GM23338 (cell line): ENCODE measurements around the gene SPINT2. TPM values are rescaled to one million over a fixed set of nuclear protein-coding genes. Genes with fewer than 3 reads are reported as not detected.

Source experiments
- ATAC-seq: fragments of 200-7000 bp; cut with Tn5 transposase; 3 replicates; pipeline ENCODE4 v1.9.1; 2020
- DNase-seq: peaks from one replicate; pipeline ENCODE4 v3.0.0-alpha.2; 2015; ENCODE audit warnings: low spot score
- H2AFZ ChIP-seq: fragments of 200-600 bp; sonication (generic); 2 replicates; pipeline ENCODE4 v1.8.0; 2016; ENCODE audit warnings: antibody characterized with exemption, mild to moderate bottlenecking, moderate library complexity
- H3F3A ChIP-seq: fragments of 200-600 bp; sonication (generic); replicated peaks from 2 replicates; pipeline ENCODE4 v1.8.0; 2017; ENCODE audit warnings: antibody characterized with exemption, mixed run types, low read depth
- H3K27ac ChIP-seq: fragments of 200-600 bp; sonication (generic); 2 replicates; pipeline ENCODE4 v1.6.1; 2016; ENCODE audit warnings: low read depth
- H3K27me3 ChIP-seq: fragments of 200-600 bp; sonication (generic); 2 replicates; pipeline ENCODE4 v1.8.0; 2016; ENCODE audit warnings: mild to moderate bottlenecking, mixed run types, moderate library complexity; ENCODE audit not compliant: insufficient read depth
- H3K36me3 ChIP-seq: fragments of 200-600 bp; sonication (generic); 2 replicates; pipeline ENCODE4 v1.8.0; 2016; ENCODE audit warnings: mild to moderate bottlenecking; ENCODE audit not compliant: insufficient read depth
- H3K4me1 ChIP-seq: fragments of 200-600 bp; sonication (generic); 2 replicates; pipeline ENCODE4 v1.8.0; 2016; ENCODE audit warnings: mild to moderate bottlenecking, moderate library complexity; ENCODE audit not compliant: insufficient read depth
- H3K4me2 ChIP-seq: fragments of 200-600 bp; sonication (generic); 2 replicates; pipeline ENCODE4 v1.7.1; 2017; ENCODE audit warnings: mixed run types
- H3K4me3 ChIP-seq: fragments of 200-600 bp; sonication (generic); 2 replicates; pipeline ENCODE4 v1.6.1; 2016; ENCODE audit warnings: mixed run types
- H3K79me2 ChIP-seq: fragments of 200-600 bp; sonication (generic); replicated peaks from 2 replicates; pipeline ENCODE4 v1.8.0; 2017; ENCODE audit warnings: mild to moderate bottlenecking; ENCODE audit not compliant: insufficient read depth
- H3K9me2 ChIP-seq: fragments of 200-600 bp; sonication (generic); 2 replicates; pipeline ENCODE4 v1.8.0; 2017; ENCODE audit not compliant: insufficient read depth
- H4K20me1 ChIP-seq: fragments of 200-600 bp; sonication (generic); replicated peaks from 2 replicates; pipeline ENCODE4 v1.8.0; 2017; ENCODE audit warnings: mild to moderate bottlenecking; ENCODE audit not compliant: insufficient read depth
- H3K27ac Mint-ChIP-seq: 2 replicates; pipeline ENCODE4 v1.8.0; 2020; ENCODE audit warnings: inconsistent platforms, mild to moderate bottlenecking, moderate library complexity, mixed read lengths
- H3K27me3 Mint-ChIP-seq: 3 replicates; pipeline ENCODE4 v1.8.0; 2022; ENCODE audit warnings: low read depth, mild to moderate bottlenecking, moderate library complexity, mixed read lengths, inconsistent platforms; ENCODE audit not compliant: insufficient read depth, poor library complexity
- H3K36me3 Mint-ChIP-seq: 3 replicates; pipeline ENCODE4 v1.8.0; 2021; ENCODE audit warnings: low read depth, mild to moderate bottlenecking, inconsistent platforms, moderate library complexity, mixed read lengths
- H3K4me1 Mint-ChIP-seq: 3 replicates; pipeline ENCODE4 v1.8.0; 2020; ENCODE audit warnings: mild to moderate bottlenecking, inconsistent platforms, mixed read lengths
- H3K4me3 Mint-ChIP-seq: 3 replicates; pipeline ENCODE4 v1.8.0; 2021; ENCODE audit warnings: moderate library complexity, mild to moderate bottlenecking, inconsistent platforms, mixed read lengths
- H3K9me3 Mint-ChIP-seq: 3 replicates; pipeline ENCODE4 v1.8.0; 2020; ENCODE audit warnings: moderate library complexity, mild to moderate bottlenecking, inconsistent platforms, mixed read lengths
- CREB1 ChIP-seq: fragments of 250-450 bp; sonication (Bioruptor Pico); IDR thresholded peaks from 2 replicates; pipeline ENCODE4 v1.5.0; 2020; ENCODE audit warnings: low read depth, mild to moderate bottlenecking, moderate library complexity
- ETS1 ChIP-seq: IDR thresholded peaks from 2 replicates; pipeline ENCODE4 v1.6.1; 2016; ENCODE audit warnings: antibody characterized with exemption
- EZH2 ChIP-seq: fragments of 200-600 bp; sonication (generic); IDR thresholded peaks from one replicate; pipeline ENCODE4 v1.8.0; 2017; ENCODE audit warnings: antibody characterized with exemption, mild to moderate bottlenecking, low read depth; ENCODE audit not compliant: unreplicated experiment
- JUNB ChIP-seq: IDR thresholded peaks from one replicate; pipeline ENCODE4 v1.6.1; 2016; ENCODE audit warnings: antibody characterized with exemption; ENCODE audit not compliant: unreplicated experiment
- POLR2AphosphoS5 ChIP-seq: IDR thresholded peaks from 2 replicates; pipeline ENCODE4 v1.6.1; 2016; ENCODE audit warnings: antibody characterized with exemption, low read depth
- REST ChIP-seq: IDR thresholded peaks from one replicate; pipeline ENCODE4 v1.6.1; 2018; ENCODE audit warnings: antibody characterized with exemption; ENCODE audit not compliant: unreplicated experiment
- STAT1 ChIP-seq: IDR thresholded peaks from one replicate; pipeline ENCODE4 v1.6.1; 2016; ENCODE audit warnings: antibody characterized with exemption; ENCODE audit not compliant: unreplicated experiment
- ZNF114 ChIP-seq: fragments of 250-450 bp; sonication (Bioruptor Pico); IDR thresholded peaks from 2 replicates; pipeline ENCODE4 v1.5.0; 2020; ENCODE audit warnings: mild to moderate bottlenecking, moderate library complexity
- ZNF331 ChIP-seq: fragments of 250-450 bp; sonication (Bioruptor Pico); IDR thresholded peaks from 2 replicates; pipeline ENCODE4 v1.5.0; 2020; ENCODE audit warnings: low read depth, mild to moderate bottlenecking, moderate library complexity
- ZNF462 ChIP-seq: fragments of 250-450 bp; sonication (Bioruptor Pico); IDR thresholded peaks from 2 replicates; pipeline ENCODE4 v1.5.0; 2020; ENCODE audit warnings: mild to moderate bottlenecking, moderate library complexity
- polyA plus RNA-seq: library from polyadenylated mRNA; unstranded; fragments of >200 nt; fragmentation: Nextera tagmentation; extraction: Ambion mirVana; gene quantifications from 2 replicates; pipeline ENCODE4 v1.2.1, GENCODE V29; 2016
- total RNA-seq: library from RNA; depleted of rRNA; stranded (reverse); fragments of >200 nt; shearing (Covaris generic); gene quantifications from 2 replicates; pipeline ENCODE4 v1.2.3, GENCODE V29; 2014

The SPINT2 gene
- total and polyA plus RNA-seq, 2 experiments from 2014 or later: 319 to 468 TPM

GRCh38 chr19:38227287-38228004 is 36.9 kb upstream of the SPINT2 start:
- ATAC-seq: peak; percentile 14
- Histone ChIP-seq H3F3A (peaks cover 26% of the 10 kb centered on the region), H3K4me3 (peak overlapping the region; percentile 55), H3K27ac (no peak overlapping the region), H4K20me1 (no peaks in the 10 kb centered on the region), H3K9me2 (no peaks in the 10 kb centered on the region), H3K27me3 (peaks cover 8% of the 10 kb centered on the region; the same call in 1 of the 2 replicates), H3K79me2 (peaks cover 11% of the 10 kb centered on the region), H3K36me3 (no peaks in the 10 kb centered on the region), H3K4me2 (peak overlapping the region; percentile 80), H2AFZ (peak overlapping the region; percentile 56; the same call in 1 of the 2 replicates), H3K4me1 (peaks cover 26% of the 10 kb centered on the region)
- DNase-seq: no peak
- H3K36me3 Mint-ChIP-seq: no peaks in the 10 kb centered on the region; the same call in 2 of the 3 replicates
- H3K9me3 Mint-ChIP-seq: no peaks in the 10 kb centered on the region; the same call in none of the 3 replicates
- peaks cover 28% of the 10 kb centered on the region for H3K4me1 Mint-ChIP-seq
- no peak for TF ChIP-seq ZNF331 (CRISPR knock-in tag)
- H3K27ac Mint-ChIP-seq: peak overlapping the region; percentile 84; the same call in 1 of the 2 replicates
- H3K4me3 Mint-ChIP-seq: peak overlapping the region; percentile 74
- peaks cover 31% of the 10 kb centered on the region for H3K27me3 Mint-ChIP-seq

- Mint-ChIP-seq H3K9me3 (no peaks in the 10 kb centered on the region; the same call in none of the 3 replicates), H3K4me1 (peaks cover 26% of the 10 kb centered on the region), H3K27me3 (peaks cover 31% of the 10 kb centered on the region), H3K36me3 (no peaks in the 10 kb centered on the region; the same call in 2 of the 3 replicates), H3K4me3 (peak overlapping the region; percentile 74), H3K27ac (peak overlapping the region; percentile 84)
- no peaks in the 10 kb centered on the region for H3K9me2 ChIP-seq
- peaks cover 8% of the 10 kb centered on the region; the same call in 1 of the 2 replicates for H3K27me3 ChIP-seq
- no peak overlapping the region for H3K27ac ChIP-seq
- H2AFZ ChIP-seq: peak overlapping the region; percentile 56; the same call in 1 of the 2 replicates
- peak; percentile 69 for DNase-seq
- peak overlapping the region; percentile 55 for H3K4me3 ChIP-seq
- no peaks in the 10 kb centered on the region for H3K36me3 ChIP-seq
- peak overlapping the region; percentile 80 for H3K4me2 ChIP-seq
- H3F3A ChIP-seq: peaks cover 21% of the 10 kb centered on the region
- peak; percentile 8 for ATAC-seq
- peaks cover 10% of the 10 kb centered on the region for H3K79me2 ChIP-seq
- H4K20me1 ChIP-seq: no peaks in the 10 kb centered on the region
- peaks cover 22% of the 10 kb centered on the region for H3K4me1 ChIP-seq
- no peak for TF ChIP-seq POLR2AphosphoS5
- no peak for TF ChIP-seq ETS1
- no peak for TF ChIP-seq EZH2
- TF ChIP-seq ZNF462 (CRISPR knock-in tag): no peak
- no peak for TF ChIP-seq REST
- no peak for TF ChIP-seq STAT1
- TF ChIP-seq CREB1 (CRISPR knock-in tag): no peak
- no peak for TF ChIP-seq ZNF331 (CRISPR knock-in tag)
- TF ChIP-seq JUNB: no peak
- no peak for TF ChIP-seq ZNF114 (CRISPR knock-in tag)
Measured at GRCh38 chr19:38228005-38228377, 36.4 kb upstream of the SPINT2 start.
